Activated gamma-delta T cell treated with anti-CD3 and anti-CD28 coated beads, Interleukin-2, amount 50 U/mL, for 16 hours (primary cell): ENCODE measurements around the gene DCDC1.
"Not testable (repeated sequence)": the region's sequence is repeated elsewhere in the genome, so short reads cannot be mapped to it uniquely, and the experiment has no call there.

Experiments used
- DNase-seq: peaks from one replicate; pipeline ENCODE4 v3.0.0-alpha.2; 2020; ENCODE audit warnings: low read depth

The DCDC1 gene

GRCh38 chr11:31328697-31329096 lies 40.8 kb downstream of the DCDC1 start:
- DNase-seq: no peak

DNA sequence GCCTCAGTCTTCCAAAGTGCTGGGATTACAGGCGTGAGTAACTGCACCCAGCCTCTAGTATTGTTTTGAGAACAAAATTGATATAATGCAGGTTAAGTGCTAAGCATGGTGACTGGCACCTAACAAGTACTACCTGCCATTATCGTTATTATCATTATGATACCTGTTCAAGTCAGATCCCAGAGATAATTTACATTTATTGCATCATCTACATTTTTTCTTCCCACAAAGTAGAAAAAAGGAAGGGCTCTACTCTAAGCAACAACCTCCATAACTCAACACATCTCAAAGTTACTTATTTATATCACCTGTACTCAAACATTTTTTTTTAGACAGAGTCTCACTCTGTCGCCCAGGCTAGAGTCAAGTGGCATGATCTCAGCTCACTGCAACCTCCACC lies 42.1 kb downstream of the DCDC1 start:
- no peak for DNase-seq

DNA sequence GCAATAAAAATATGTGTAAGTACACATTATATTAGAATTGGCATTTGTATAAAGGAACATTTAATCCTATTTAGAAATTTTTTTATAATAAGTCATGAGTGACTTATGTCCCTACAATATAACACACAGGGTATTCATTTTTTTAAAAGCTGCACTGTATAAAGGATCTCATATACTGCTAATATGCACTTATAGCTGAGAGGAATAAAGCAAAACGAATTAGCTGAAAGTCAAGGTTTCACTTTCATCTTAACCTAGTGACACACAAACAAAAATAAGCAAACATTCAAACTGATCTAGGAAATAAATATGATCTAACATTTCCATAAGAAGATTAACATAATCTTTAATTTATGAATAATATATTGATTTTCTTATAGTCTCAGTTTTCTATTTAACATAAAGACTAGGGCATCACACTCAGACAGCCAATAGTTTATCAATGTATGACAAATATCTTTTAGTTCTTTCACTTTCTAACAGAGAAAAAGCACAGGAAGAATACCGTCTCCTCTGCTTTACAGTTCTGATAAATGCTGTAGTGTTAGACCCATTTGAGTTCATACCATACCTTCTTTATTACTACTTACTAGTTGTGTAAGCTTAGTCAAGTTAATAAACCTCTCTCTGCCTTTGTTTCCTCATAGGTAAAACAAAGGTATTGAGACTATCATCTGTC lies 42.9 kb downstream of the DCDC1 start:
- no peak for DNase-seq

- no peak for DNase-seq
Observed at GRCh38 chr11:31325160-31325559, 44.4 kb downstream of the DCDC1 start.

GRCh38 chr11:31323145-31323544 lies 46.4 kb downstream of the DCDC1 start:
- DNase-seq: no peak

DNA sequence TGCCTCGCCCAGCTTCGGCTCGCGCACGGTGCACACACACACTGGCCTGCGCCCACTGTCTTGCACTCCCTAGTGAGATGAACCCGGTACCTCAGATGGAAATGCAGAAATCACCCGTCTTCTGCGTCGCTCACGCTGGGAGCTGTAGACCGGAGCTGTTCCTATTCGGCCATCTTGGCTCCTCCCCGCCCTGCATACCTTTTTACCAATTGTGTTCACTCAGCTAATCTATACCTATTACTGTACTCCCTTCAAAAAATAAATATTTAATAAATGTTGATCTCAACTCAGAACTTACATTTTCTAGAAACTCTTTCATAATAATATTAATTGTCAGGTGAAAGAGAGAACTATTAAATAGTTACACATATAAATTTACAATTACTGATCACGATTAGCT lies 48.0 kb downstream of the DCDC1 start:
- not testable (repeated sequence) for DNase-seq

DNA sequence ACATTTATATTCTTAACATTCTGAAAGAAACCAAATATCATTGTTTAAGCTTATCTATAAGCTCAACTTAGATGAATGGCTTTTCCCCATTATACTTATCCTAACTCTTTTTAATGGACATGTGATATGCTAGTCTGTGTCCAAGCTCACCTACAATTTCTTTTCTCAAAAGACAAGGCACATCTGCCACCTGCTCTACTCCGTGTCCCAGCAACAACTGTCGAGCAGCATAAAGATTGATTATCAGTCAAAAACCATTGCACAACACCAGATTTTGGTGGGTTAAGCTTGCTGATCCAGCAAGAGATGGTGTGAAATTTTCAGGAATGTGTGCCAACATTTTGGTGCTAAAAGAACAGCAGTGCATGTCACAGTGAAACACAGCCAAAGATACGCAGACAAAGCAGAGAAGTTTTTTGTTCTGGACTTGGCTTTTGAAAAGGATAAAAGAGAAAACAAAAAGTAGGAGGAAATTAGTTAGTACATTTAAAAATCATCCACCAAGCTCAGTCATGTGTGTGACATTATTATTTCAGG lies 65.8 kb downstream of the DCDC1 start:
- no peak for DNase-seq

GRCh38 chr11:31301549-31302510 lies 67.7 kb downstream of the DCDC1 start:
- no peak for DNase-seq

GRCh38 chr11:31295308-31295707 lies 74.2 kb downstream of the DCDC1 start:
- DNase-seq: no peak

DNA sequence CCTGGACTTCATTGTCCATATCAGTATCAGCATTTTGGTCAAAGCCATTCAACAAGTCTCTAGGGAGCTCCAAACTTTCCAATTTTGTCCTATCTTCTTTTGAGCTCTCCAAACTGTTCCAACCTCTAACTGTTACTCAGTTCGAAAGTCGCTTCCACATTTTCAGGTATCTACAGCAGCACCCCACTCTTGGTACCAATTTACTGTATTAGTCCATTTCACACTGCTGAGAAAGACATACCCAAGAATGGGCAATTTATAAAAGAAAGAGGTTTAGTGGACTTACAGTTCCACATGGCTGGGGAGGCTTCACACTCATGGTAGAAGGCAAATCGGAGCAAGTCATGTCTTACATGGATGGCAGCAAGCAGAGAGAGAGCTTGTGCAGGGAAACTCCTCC lies 96.0 kb downstream of the DCDC1 start:
- not testable (repeated sequence) for DNase-seq

GRCh38 chr11:31267720-31268119 lies 101.8 kb downstream of the DCDC1 start:
- DNase-seq: no peak

- DNase-seq: no peak
Observed at GRCh38 chr11:31264834-31265233, 104.7 kb downstream of the DCDC1 start.

GRCh38 chr11:31262761-31263160 lies 106.8 kb downstream of the DCDC1 start:
- no peak for DNase-seq

GRCh38 chr11:31259797-31260196 lies 109.7 kb downstream of the DCDC1 start:
- no peak for DNase-seq

- DNase-seq: no peak
Observed at GRCh38 chr11:31254415-31254814, 115.1 kb downstream of the DCDC1 start.

DNA sequence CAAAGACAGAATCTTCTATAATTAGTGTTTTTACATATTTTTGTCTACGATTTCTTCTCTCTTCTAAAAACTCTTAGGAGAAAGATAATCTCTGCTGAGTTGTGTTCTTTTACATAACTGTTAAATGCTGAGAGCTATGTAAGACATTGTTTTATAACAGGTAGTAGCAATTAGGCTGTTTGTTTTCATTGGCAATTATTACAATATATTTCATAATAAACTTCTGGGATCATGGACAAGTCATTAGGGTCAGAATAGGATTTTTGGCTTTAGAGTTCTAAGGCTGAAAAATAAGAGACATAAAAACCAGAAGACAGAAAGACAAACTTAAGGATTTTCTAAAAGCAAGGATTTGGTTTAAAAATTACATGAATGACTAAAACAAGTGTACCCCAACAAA lies 120.8 kb downstream of the DCDC1 start:
- no peak for DNase-seq

GRCh38 chr11:31247321-31247720 lies 122.2 kb downstream of the DCDC1 start:
- DNase-seq: no peak

DNA sequence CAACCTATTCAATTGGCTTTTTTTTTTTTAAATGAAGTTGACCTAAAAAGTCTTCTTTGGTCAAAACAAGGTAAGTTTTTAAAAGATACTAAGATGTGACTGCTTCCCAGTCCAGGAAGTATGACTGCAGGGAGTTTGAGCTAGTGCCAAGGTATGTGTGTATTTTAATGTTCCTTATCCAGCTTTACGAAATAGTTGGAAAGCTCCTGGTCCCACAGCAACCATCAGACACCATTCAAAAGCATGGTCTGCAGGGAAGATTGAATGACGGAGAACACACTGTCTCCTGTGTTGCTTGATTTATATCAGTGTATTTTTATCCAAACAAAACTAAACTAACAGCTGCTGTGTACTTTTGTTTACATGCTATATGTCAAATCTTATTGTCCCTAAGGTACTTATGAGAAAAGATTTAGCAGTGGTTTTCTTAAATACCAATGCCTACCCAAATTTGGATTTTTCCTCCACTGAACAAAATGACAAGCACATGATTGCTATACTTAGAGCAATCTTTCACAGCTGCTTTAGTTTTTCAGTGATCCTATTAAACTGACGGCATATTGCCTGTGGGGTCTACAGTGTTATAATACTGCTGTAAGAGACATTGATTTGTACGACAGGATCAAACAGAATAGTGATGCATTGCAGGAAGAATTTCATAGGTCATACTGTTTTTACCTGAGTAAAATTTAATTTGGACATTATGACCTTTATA lies 122.9 kb downstream of the DCDC1 start:
- no peak for DNase-seq

DNA sequence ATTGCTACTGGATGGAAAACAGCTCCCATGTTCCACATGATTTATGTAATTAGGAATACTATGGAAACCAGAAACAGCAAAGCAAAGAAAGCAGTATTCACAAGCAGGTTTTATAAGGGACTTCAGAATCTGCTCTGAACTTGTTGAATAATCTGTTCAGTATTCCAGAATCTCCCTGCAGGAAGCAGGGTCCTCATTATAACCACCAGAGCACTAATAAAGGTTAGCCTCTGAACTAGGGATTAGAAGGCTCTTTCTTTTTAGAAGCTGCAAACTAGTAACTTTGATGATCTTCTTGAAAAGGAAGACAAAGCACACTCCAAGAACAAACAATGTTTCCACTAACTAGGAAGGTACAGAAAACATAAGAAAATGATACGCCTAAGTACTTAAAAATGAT lies 125.8 kb downstream of the DCDC1 start:
- no peak for DNase-seq

GRCh38 chr11:31240340-31240904 lies 129.1 kb downstream of the DCDC1 start:
- no peak for DNase-seq

DNA sequence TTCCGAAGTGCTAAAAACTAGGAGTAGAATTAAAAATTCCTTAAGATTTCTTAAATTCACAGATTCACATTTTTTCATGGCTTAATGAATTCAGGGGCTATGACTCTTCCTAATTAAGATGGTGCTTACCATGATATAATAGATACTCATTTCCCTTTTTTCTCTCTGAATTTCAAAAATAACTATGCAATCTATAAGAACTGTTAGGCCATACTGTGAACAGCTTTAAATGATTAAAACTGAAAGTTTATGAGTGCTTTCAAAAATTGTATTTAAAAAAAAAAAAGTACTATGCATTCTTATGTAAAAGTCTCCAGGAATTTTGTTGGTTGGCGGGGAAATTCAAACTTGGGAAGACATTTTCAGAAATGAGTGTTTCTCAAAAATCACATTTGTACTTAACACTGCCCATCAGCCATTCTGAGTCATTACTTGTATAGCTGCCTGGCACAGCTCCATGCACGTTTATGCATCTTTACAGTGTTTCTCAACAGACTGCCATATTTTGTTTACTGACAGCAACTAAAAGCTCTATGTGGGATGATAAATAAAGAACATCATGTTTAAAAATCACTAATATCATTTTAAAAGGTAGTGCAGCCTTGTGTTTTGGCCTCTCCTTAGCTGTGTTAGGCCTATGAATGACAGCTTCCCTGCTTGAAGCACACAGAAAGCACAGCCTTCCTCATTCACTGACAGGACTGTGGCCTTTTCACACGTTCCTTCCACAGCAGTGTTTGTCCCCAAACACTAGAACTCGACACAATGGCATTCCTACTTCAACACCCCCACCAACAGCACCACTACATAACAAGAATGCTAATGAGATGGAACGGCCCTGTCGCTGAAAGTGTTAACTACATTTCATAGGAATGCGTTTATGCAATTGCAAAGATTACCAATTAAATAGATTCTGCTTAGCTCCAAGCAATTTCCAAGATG lies 131.4 kb downstream of the DCDC1 start:
- no peak for DNase-seq
